ENCODE results near the gene GMFB.

DNA sequence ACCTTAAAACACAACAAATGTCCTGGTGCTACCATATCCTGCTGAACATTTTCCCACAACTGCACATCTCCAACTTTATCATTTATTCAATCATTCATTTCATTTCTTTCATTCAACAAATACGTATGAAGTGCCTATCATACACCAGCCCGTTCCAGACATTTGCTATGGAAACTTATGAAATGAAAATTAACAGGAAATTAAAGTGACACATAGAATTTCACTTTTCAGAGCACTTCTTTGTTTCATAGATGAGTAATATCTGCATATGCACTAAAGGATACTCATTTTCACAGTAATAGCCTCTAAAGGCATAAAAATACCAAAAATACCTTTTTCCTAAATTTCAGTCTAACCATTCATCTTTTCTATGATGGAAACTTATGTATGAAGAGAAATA is 60.3 kb downstream of the GMFB start:
- TF ChIP-seq YY1 (IDR thresholded peaks at IDR 0.05; ENCODE audit: insufficient read depth, insufficient read length) (no peak), ZNF274 (IDR thresholded peaks at IDR 0.05; ENCODE audit: low read depth, low read length) (no peak)

Measured in NT2/D1 (cell line).